H9 (cell line): ENCODE results near the gene CDC20. TPM values are rescaled to one million over a fixed set of nuclear protein-coding genes. Genes with fewer than 3 reads are reported as not detected.

Source experiments
- DNase-seq: peaks from one replicate; pipeline ENCODE4 v3.0.0-alpha.2; 2017
- H2AFZ ChIP-seq: one replicate; pipeline ENCODE4 v1.6.1; 2013; ENCODE audit warnings: mild to moderate bottlenecking, low read length, control low read depth, moderate library complexity
- H2AK5ac ChIP-seq: 2 replicates; pipeline ENCODE4 v1.6.1; 2013; ENCODE audit warnings: low read length, control low read depth, mixed read lengths; ENCODE audit not compliant: insufficient read length
- H2BK120ac ChIP-seq: one replicate; pipeline ENCODE4 v1.6.1; 2013; ENCODE audit warnings: low read depth, mild to moderate bottlenecking, low read length, control low read depth, inconsistent platforms; ENCODE audit not compliant: poor library complexity, severe bottlenecking
- H2BK12ac ChIP-seq: 2 replicates; pipeline ENCODE4 v1.6.1; 2013; ENCODE audit warnings: low read length, control low read depth, mixed read lengths, low read depth; ENCODE audit not compliant: insufficient read length
- H2BK15ac ChIP-seq: 2 replicates; pipeline ENCODE4 v1.6.1; 2013; ENCODE audit warnings: low read depth, low read length, control low read depth
- H2BK20ac ChIP-seq: one replicate; pipeline ENCODE4 v1.6.1; 2013; ENCODE audit warnings: low read depth, mild to moderate bottlenecking, low read length, control low read depth, inconsistent platforms; ENCODE audit not compliant: poor library complexity, severe bottlenecking
- H2BK5ac ChIP-seq: 2 replicates; pipeline ENCODE4 v1.6.1; 2013; ENCODE audit warnings: low read length, control low read depth, mixed read lengths; ENCODE audit not compliant: insufficient read length
- H3K14ac ChIP-seq: 2 replicates; pipeline ENCODE4 v1.6.1; 2013; ENCODE audit warnings: low read length, control low read depth; ENCODE audit not compliant: insufficient read depth
- H3K18ac ChIP-seq: 2 replicates; pipeline ENCODE4 v1.6.1; 2013; ENCODE audit warnings: low read depth, mild to moderate bottlenecking, mixed read lengths, low read length, control low read depth; ENCODE audit not compliant: insufficient read length
- H3K23ac ChIP-seq: 2 replicates; pipeline ENCODE4 v1.6.1; 2013; ENCODE audit warnings: low read length, control low read depth, mixed read lengths, low read depth; ENCODE audit not compliant: insufficient read length
- H3K23me2 ChIP-seq: 2 replicates; pipeline ENCODE4 v1.6.1; 2013; ENCODE audit warnings: low read depth, mild to moderate bottlenecking, mixed read lengths, low read length, control low read depth; ENCODE audit not compliant: insufficient read length, poor library complexity, severe bottlenecking
- H3K27ac ChIP-seq: 2 replicates; pipeline ENCODE4 v1.5.1; 2013; ENCODE audit warnings: low read length, control low read depth, mixed read lengths, low read depth; ENCODE audit not compliant: insufficient read length
- H3K27me3 ChIP-seq: 2 replicates; pipeline ENCODE4 v1.6.1; 2013; ENCODE audit warnings: low read length, control low read depth, inconsistent platforms; ENCODE audit not compliant: insufficient read depth
- H3K4ac ChIP-seq: 2 replicates; pipeline ENCODE4 v1.6.1; 2013; ENCODE audit warnings: low read depth, mild to moderate bottlenecking, control low read depth, inconsistent platforms, low read length, moderate library complexity
- H3K4me1 ChIP-seq: 2 replicates; pipeline ENCODE4 v1.6.1; 2013; ENCODE audit warnings: low read length, control low read depth, inconsistent platforms; ENCODE audit not compliant: insufficient read depth
- H3K4me2 ChIP-seq: 2 replicates; pipeline ENCODE4 v1.6.1; 2013; ENCODE audit warnings: low read length, control low read depth, mixed read lengths; ENCODE audit not compliant: insufficient read length, insufficient read depth
- H3K56ac ChIP-seq: 2 replicates; pipeline ENCODE4 v1.6.1; 2013; ENCODE audit warnings: low read depth, mild to moderate bottlenecking, mixed read lengths, low read length, control low read depth; ENCODE audit not compliant: insufficient read length
- H3K79me1 ChIP-seq: 2 replicates; pipeline ENCODE4 v1.6.1; 2013; ENCODE audit warnings: low read depth, mild to moderate bottlenecking, moderate library complexity, low read length, control low read depth, inconsistent platforms; ENCODE audit not compliant: insufficient read depth, poor library complexity, severe bottlenecking
- H3K79me2 ChIP-seq: 2 replicates; pipeline ENCODE4 v1.6.1; 2013; ENCODE audit warnings: low read length, control low read depth, inconsistent platforms; ENCODE audit not compliant: insufficient read depth
- H3K9ac ChIP-seq: 2 replicates; pipeline ENCODE4 v1.6.1; 2013; ENCODE audit warnings: low read length, control low read depth, mixed read lengths; ENCODE audit not compliant: insufficient read length; ENCODE audit errors: extremely low read depth
- H3K9me3 ChIP-seq: one replicate; pipeline ENCODE4 v1.6.1; 2013; ENCODE audit warnings: low read depth, low read length, inconsistent platforms; ENCODE audit not compliant: control insufficient read depth
- H3T11ph ChIP-seq: one replicate; pipeline ENCODE4 v1.6.1; 2013; ENCODE audit warnings: mild to moderate bottlenecking, low read length, control low read depth, inconsistent platforms
- H4K20me1 ChIP-seq: one replicate; pipeline ENCODE4 v1.6.1; 2013; ENCODE audit not compliant: control insufficient read depth, insufficient read length, insufficient read depth
- H4K5ac ChIP-seq: 2 replicates; pipeline ENCODE4 v1.6.1; 2013; ENCODE audit warnings: low read depth, mild to moderate bottlenecking, mixed read lengths, low read length, control low read depth; ENCODE audit not compliant: insufficient read length
- H4K8ac ChIP-seq: replicated peaks from 2 replicates; pipeline ENCODE4 v1.6.1; 2013; ENCODE audit warnings: low read length, control low read depth, mixed read lengths, low read depth; ENCODE audit not compliant: insufficient read length
- H4K91ac ChIP-seq: 2 replicates; pipeline ENCODE4 v1.6.1; 2013; ENCODE audit warnings: low read depth, mild to moderate bottlenecking, moderate library complexity, mixed read lengths, low read length, control low read depth; ENCODE audit not compliant: insufficient read length
- H3K27ac Mint-ChIP-seq, 3 experiments: 2 replicates in 2 of 3; 3 replicates in 1 of 3; pipeline ENCODE4 v1.8.0; 2020 to 2021; ENCODE audit warnings: mixed read lengths in 3 of 3, mild to moderate bottlenecking in 1 of 3, moderate library complexity in 1 of 3
- H3K27me3 Mint-ChIP-seq: 2 replicates; pipeline ENCODE4 v1.8.0; 2021; ENCODE audit warnings: low read depth, mild to moderate bottlenecking, moderate library complexity, mixed read lengths
- H3K36me3 Mint-ChIP-seq, 3 experiments: 2 replicates in 2 of 3; 3 replicates in 1 of 3; pipeline ENCODE4 v1.8.0; 2020 to 2021; ENCODE audit warnings: low read depth in 3 of 3, mixed read lengths in 3 of 3; ENCODE audit not compliant: insufficient read depth in 1 of 3
- H3K4me1 Mint-ChIP-seq, 2 experiments: 2 replicates each; pipeline ENCODE4 v1.8.0; 2020; ENCODE audit warnings: mixed read lengths in 2 of 2
- H3K4me3 Mint-ChIP-seq, 2 experiments: 2 replicates in 1 of 2; 3 replicates in 1 of 2; pipeline ENCODE4 v1.8.0; 2020 to 2021; ENCODE audit warnings: mild to moderate bottlenecking in 2 of 2, mixed read lengths in 2 of 2, moderate library complexity in 1 of 2
- H3K9me3 Mint-ChIP-seq, 2 experiments: 2 replicates in 1 of 2; 3 replicates in 1 of 2; pipeline ENCODE4 v1.8.0; 2020; ENCODE audit warnings: mild to moderate bottlenecking in 2 of 2, mixed read lengths in 2 of 2, moderate library complexity in 1 of 2
- CTCF ChIP-seq: fragments of 200-600 bp; sonication (generic); conservative IDR thresholded peaks from 3 replicates; pipeline ENCODE4 v1.8.0; 2021; ENCODE audit warnings: antibody characterized with exemption, mild to moderate bottlenecking
- WGBS: extraction: QIAGEN DNeasy Blood & Tissue Kit; methylation state at CpG from one replicate; pipeline ENCODE4 v1.1.7; 2013; ENCODE audit warnings: missing lambda C conversion rate, low lambda C conversion rate, mixed read lengths; ENCODE audit not compliant: insufficient read length; ENCODE audit errors: extremely low coverage; 5-methylcytosine and 5-hydroxymethylcytosine counted together
- total RNA-seq: library from RNA; stranded (reverse); gene quantifications from 2 replicates; pipeline ENCODE4 v1.2.1, GENCODE V29; 2021

The CDC20 gene
- total RNA-seq, 1 experiment from 2014 or later, result 246 TPM

- Histone ChIP-seq H3K27me3 (no peaks in the 10 kb centered on the region), H3K4me2 (no peak overlapping the region), H3K79me1 (no peaks in the 10 kb centered on the region), H2AFZ (no peak overlapping the region), H4K20me1 (no peaks in the 10 kb centered on the region), H3T11ph (no peak overlapping the region), H4K8ac (no peak overlapping the region), H3K9ac (no peak overlapping the region), H2BK12ac (no peak overlapping the region), H2BK20ac (no peak overlapping the region), H3K23ac (no peak overlapping the region), H3K4me1 (no peaks in the 10 kb centered on the region), H3K56ac (no peak overlapping the region), H3K27ac (no peak overlapping the region), H2AK5ac (no peak overlapping the region), H3K4ac (no peak overlapping the region), H2BK120ac (no peak overlapping the region), H2BK5ac (no peak overlapping the region), H4K91ac (no peak overlapping the region), H3K23me2 (no peaks in the 10 kb centered on the region), H3K14ac (no peak overlapping the region), H3K79me2 (no peaks in the 10 kb centered on the region), H3K9me3 (no peaks in the 10 kb centered on the region), H4K5ac (no peak overlapping the region), H3K18ac (no peak overlapping the region), H2BK15ac (no peak overlapping the region)
- WGBS, result no CpG with 5 or more reads among the region's 16 CpGs
- Mint-ChIP-seq H3K27me3 (no peaks in the 10 kb centered on the region; the same call in none of the 2 replicates), H3K9me3 (peaks cover 8 to 11% of the 10 kb centered on the region in 2 experiments; a peak in 4 of 5 replicates), H3K27ac (no peak overlapping the region), H3K4me3 (no peak overlapping the region), H3K36me3 (no peaks in the 10 kb centered on the region; a peak in 1 of 7 replicates), H3K4me1 (peaks cover 16 to 19% of the 10 kb centered on the region in 2 experiments)
- no peak for TF ChIP-seq CTCF
- DNase-seq, result no peak
These were observed 37.4 kb upstream of the CDC20 start for GRCh38 chr1:43321331-43321891.
